NB4 (cell line): ENCODE results near the gene CDH13.

Source experiments
- DNase-seq: peaks from one replicate; pipeline ENCODE4 v3.0.0; 2010; ENCODE audit warnings: low read depth
- H3K4me3 ChIP-seq: one replicate; pipeline ENCODE4 v1.5.1; 2011; ENCODE audit warnings: mild to moderate bottlenecking, low read depth, low read length, moderate library complexity
- CTCF ChIP-seq: IDR thresholded peaks from one replicate; pipeline ENCODE4 v1.5.1; 2012; ENCODE audit warnings: low read depth, low read length
- MAX ChIP-seq: IDR thresholded peaks from 2 replicates; pipeline ENCODE4 v1.6.1; 2011; ENCODE audit warnings: low read depth, low read length
- MYC ChIP-seq: IDR thresholded peaks from 2 replicates; pipeline ENCODE4 v1.6.1; 2011; ENCODE audit warnings: low read depth, low read length
- POLR2A ChIP-seq: IDR thresholded peaks from 2 replicates; pipeline ENCODE4 v1.6.1; 2011; ENCODE audit warnings: mild to moderate bottlenecking; ENCODE audit not compliant: insufficient read length; ENCODE audit errors: extremely low read depth

Gene CDH13

GRCh38 chr16:83196796-83197195, 570.0 kb downstream of the CDH13 start:
- no peak overlapping the region for H3K4me3 ChIP-seq
- TF ChIP-seq CTCF (no peak), MAX (no peak), POLR2A (no peak), MYC (no peak)
- DNase-seq = no peak

GRCh38 chr16:83197450-83197849, 570.7 kb downstream of the CDH13 start:
- DNase-seq = no peak
- H3K4me3 ChIP-seq = no peak overlapping the region
- no peak for TF ChIP-seq POLR2A
- TF ChIP-seq MAX = no peak
- TF ChIP-seq MYC = no peak
- no peak for TF ChIP-seq CTCF

- TF ChIP-seq MAX = no peak
- TF ChIP-seq POLR2A = no peak
- no peak for TF ChIP-seq CTCF
- no peak for TF ChIP-seq MYC
- DNase-seq = no peak
- H3K4me3 ChIP-seq = no peak overlapping the region
Measured at GRCh38 chr16:83198977-83199376, 572.2 kb downstream of the CDH13 start.

- TF ChIP-seq POLR2A (no peak), CTCF (peak; percentile 17)
- DNase-seq = peak; percentile 27
- H3K4me3 ChIP-seq = no peak overlapping the region
Measured at GRCh38 chr16:83200005-83200779, 573.4 kb downstream of the CDH13 start.

GRCh38 chr16:83201748-83202147, 575.0 kb downstream of the CDH13 start:
- TF ChIP-seq MYC (no peak), POLR2A (no peak), MAX (no peak)
- no peak for DNase-seq
- no peak overlapping the region for H3K4me3 ChIP-seq

GRCh38 chr16:83205896-83206295, 579.1 kb downstream of the CDH13 start:
- no peak overlapping the region for H3K4me3 ChIP-seq
- no peak for DNase-seq
- no peak for TF ChIP-seq MYC
- no peak for TF ChIP-seq CTCF
- no peak for TF ChIP-seq POLR2A
- no peak for TF ChIP-seq MAX
